Thymus (tissue), 11 donors: ENCODE measurements around the gene C1QTNF12. TPM values are rescaled to one million over a fixed set of nuclear protein-coding genes. Genes with fewer than 3 reads are reported as not detected.
"Not testable (repeated sequence)": the region's sequence is repeated elsewhere in the genome, so short reads cannot be mapped to it uniquely, and the experiment has no call there.

Experiments used
- DNase-seq, 9 donors: peaks; one replicate each; pipeline ENCODE4 v3.0.0-alpha.2; 2013; ENCODE audit warnings: low spot score in 9 of 9, low read depth in 6 of 9, missing footprints in 1 of 9
- H3K27ac ChIP-seq, 2 donors: one replicate each; pipeline ENCODE4 v1.5.1; 2013; ENCODE audit warnings: control low read depth in 1 of 2, low read depth in 1 of 2, low read length in 1 of 2, mild to moderate bottlenecking in 1 of 2, moderate library complexity in 1 of 2
- H3K27me3 ChIP-seq, 2 donors: one replicate each; pipeline ENCODE4 v1.5.1; 2013; ENCODE audit warnings: low read length in 1 of 2; ENCODE audit not compliant: control insufficient read depth in 2 of 2, insufficient read depth in 1 of 2
- H3K36me3 ChIP-seq, 2 donors: one replicate each; pipeline ENCODE4 v1.5.1; 2013; ENCODE audit warnings: low read length in 1 of 2, mild to moderate bottlenecking in 1 of 2, moderate library complexity in 1 of 2; ENCODE audit not compliant: control insufficient read depth in 2 of 2, insufficient read depth in 2 of 2
- H3K4me1 ChIP-seq, 2 donors: one replicate each; pipeline ENCODE4 v1.5.1; 2013; ENCODE audit warnings: low read length in 2 of 2; ENCODE audit not compliant: control insufficient read depth in 2 of 2, insufficient read depth in 2 of 2
- H3K4me3 ChIP-seq, 2 donors: one replicate each; pipeline ENCODE4 v1.5.1; 2013; ENCODE audit warnings: low read length in 2 of 2, control low read depth in 1 of 2, mild to moderate bottlenecking in 1 of 2
- H3K9me3 ChIP-seq, 2 donors: one replicate each; pipeline ENCODE4 v1.5.1; 2013; ENCODE audit warnings: low read length in 1 of 2, mild to moderate bottlenecking in 1 of 2; ENCODE audit not compliant: control insufficient read depth in 2 of 2, insufficient read depth in 1 of 2
- WGBS: extraction: QIAGEN DNeasy Blood & Tissue Kit; methylation state at CpG from one replicate; pipeline ENCODE4 v1.1.7; 2013; 5-methylcytosine and 5-hydroxymethylcytosine counted together
- polyA plus RNA-seq: library from polyadenylated mRNA; stranded (reverse); fragments of 200-250 nt; gene quantifications from one replicate; pipeline ENCODE4 v1.2.3, GENCODE V29; 2013
- total RNA-seq: library from RNA; stranded (reverse); fragments of 120-200 nt; gene quantifications from one replicate; pipeline ENCODE4 v1.2.4, GENCODE V29; 2013
- donor health status: healthy.

Gene C1QTNF12
- total and polyA plus RNA-seq, 2 donors: 2.1 to 3.4 TPM

DNA sequence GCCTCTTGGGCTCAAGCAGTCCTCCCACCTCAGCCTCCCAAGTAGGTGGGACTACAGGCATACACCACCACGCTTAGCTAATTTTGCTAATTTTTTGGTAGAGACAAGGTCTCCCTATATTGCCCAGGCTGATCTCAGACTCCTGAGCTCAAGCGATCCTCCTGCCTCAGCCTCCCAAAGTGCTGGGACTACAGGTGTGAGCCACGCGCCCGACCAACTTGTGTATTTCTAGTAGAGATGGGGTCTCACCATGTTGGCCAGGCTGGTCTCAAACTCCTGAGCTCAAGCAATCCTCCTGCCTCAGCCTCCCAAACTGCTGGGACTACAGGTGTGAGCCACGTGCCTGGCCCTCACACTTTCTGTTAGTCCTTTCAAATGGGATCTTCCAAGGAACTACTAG, 50.8 kb downstream of the C1QTNF12 start:
- not testable (repeated sequence) for DNase-seq, H3K4me3 ChIP-seq, H3K4me1 ChIP-seq, H3K9me3 ChIP-seq, H3K27ac ChIP-seq, H3K36me3 ChIP-seq
- peaks cover 12 to 17% of the 10 kb centered on the region in 2 donors for H3K27me3 ChIP-seq
- WGBS: 99% methylated on average over 6 of the region's 6 CpGs

DNA sequence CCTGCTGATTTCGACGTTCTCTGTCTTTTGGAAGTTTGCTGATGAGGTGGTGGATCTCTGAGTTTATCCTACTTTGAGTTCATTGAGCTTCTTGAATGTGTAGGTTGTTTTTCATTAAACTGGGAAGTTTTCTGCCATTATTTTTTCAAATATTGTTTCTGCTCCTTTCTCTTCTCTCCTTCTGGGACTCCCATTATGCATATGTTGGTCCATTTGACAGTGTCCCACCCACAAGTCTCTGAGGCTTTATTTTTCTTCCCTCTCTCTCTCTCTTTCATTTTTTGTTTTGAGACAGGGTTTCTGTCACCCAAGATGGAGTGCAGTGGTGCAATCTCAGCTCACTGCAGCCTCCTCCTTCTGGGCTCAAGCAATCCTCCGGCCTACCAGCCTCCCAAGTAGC, 51.8 kb downstream of the C1QTNF12 start:
- H3K9me3 ChIP-seq: peaks cover 0 to 8% of the 10 kb centered on the region in 2 donors
- WGBS: 80% methylated on average over 3 of the region's 3 CpGs
- H3K4me3 ChIP-seq: no peak overlapping the region
- H3K4me1 ChIP-seq: no peaks in the 10 kb centered on the region
- no peak for DNase-seq
- no peaks in the 10 kb centered on the region for H3K36me3 ChIP-seq
- H3K27me3 ChIP-seq: peaks cover 2 to 7% of the 10 kb centered on the region in 2 donors
- no peak overlapping the region for H3K27ac ChIP-seq

Other genes with a start within 250 kb of the C1QTNF12 start
- gene HES4, start 246.6 kb downstream of the C1QTNF12 start, total RNA-seq: 61.3 TPM
- gene HES4, start 246.6 kb downstream of the C1QTNF12 start, polyA plus RNA-seq: 15.5 TPM
- 338 TPM for gene ISG15, start 233.2 kb downstream of the C1QTNF12 start, total RNA-seq
- 285 TPM for gene ISG15, start 233.2 kb downstream of the C1QTNF12 start, polyA plus RNA-seq
- 6.2 TPM for gene AGRN, start 226.6 kb downstream of the C1QTNF12 start, total RNA-seq
- gene AGRN, start 226.6 kb downstream of the C1QTNF12 start, polyA plus RNA-seq: 19.2 TPM
- 0.05 TPM for gene RNF223, start 172.4 kb downstream of the C1QTNF12 start, total RNA-seq
- gene RNF223, start 172.4 kb downstream of the C1QTNF12 start, polyA plus RNA-seq: 0.37 TPM
- 5.0 TPM for gene C1orf159, start 130.6 kb downstream of the C1QTNF12 start, total RNA-seq
- 17.8 TPM for gene C1orf159, start 130.6 kb downstream of the C1QTNF12 start, polyA plus RNA-seq
- 0.14 TPM for gene TTLL10, start 72.8 kb downstream of the C1QTNF12 start, total RNA-seq
- gene TTLL10, start 72.8 kb downstream of the C1QTNF12 start, polyA plus RNA-seq: 0.27 TPM
- gene TNFRSF18, start 40.1 kb downstream of the C1QTNF12 start, total RNA-seq: 4.2 TPM
- gene TNFRSF18, start 40.1 kb downstream of the C1QTNF12 start, polyA plus RNA-seq: 29.9 TPM
- 12.7 TPM for gene TNFRSF4, start 32.6 kb downstream of the C1QTNF12 start, total RNA-seq
- gene TNFRSF4, start 32.6 kb downstream of the C1QTNF12 start, polyA plus RNA-seq: 18.8 TPM
- 37.6 TPM for gene SDF4, start 14.7 kb downstream of the C1QTNF12 start, total RNA-seq
- 79.1 TPM for gene SDF4, start 14.7 kb downstream of the C1QTNF12 start, polyA plus RNA-seq
- 16.3 TPM for gene B3GALT6, start 14.5 kb downstream of the C1QTNF12 start, total RNA-seq
- 11.8 TPM for gene B3GALT6, start 14.5 kb downstream of the C1QTNF12 start, polyA plus RNA-seq
- gene UBE2J2, start 27.1 kb upstream of the C1QTNF12 start, total RNA-seq: 34.7 TPM
- 67.1 TPM for gene UBE2J2, start 27.1 kb upstream of the C1QTNF12 start, polyA plus RNA-seq
- gene SCNN1D, start 33.7 kb upstream of the C1QTNF12 start, total RNA-seq: 1.7 TPM
- 12.5 TPM for gene SCNN1D, start 33.7 kb upstream of the C1QTNF12 start, polyA plus RNA-seq
- gene ACAP3, start 61.2 kb upstream of the C1QTNF12 start, total RNA-seq: 15.5 TPM
- gene ACAP3, start 61.2 kb upstream of the C1QTNF12 start, polyA plus RNA-seq: 58.8 TPM
- gene PUSL1, start 61.9 kb upstream of the C1QTNF12 start, total RNA-seq: 12.5 TPM
- gene PUSL1, start 61.9 kb upstream of the C1QTNF12 start, polyA plus RNA-seq: 10.0 TPM
- gene INTS11, start 77.9 kb upstream of the C1QTNF12 start, total RNA-seq: 60.8 TPM
- 216 TPM for gene INTS11, start 77.9 kb upstream of the C1QTNF12 start, polyA plus RNA-seq
- 8.5 TPM for gene CPTP, start 78.1 kb upstream of the C1QTNF12 start, total RNA-seq
- 10.3 TPM for gene CPTP, start 78.1 kb upstream of the C1QTNF12 start, polyA plus RNA-seq
- 0.19 TPM for gene TAS1R3, start 84.6 kb upstream of the C1QTNF12 start, total RNA-seq
- 0.37 TPM for gene TAS1R3, start 84.6 kb upstream of the C1QTNF12 start, polyA plus RNA-seq
- gene DVL1, start 102.7 kb upstream of the C1QTNF12 start, total RNA-seq: 19.6 TPM
- 40.9 TPM for gene DVL1, start 102.7 kb upstream of the C1QTNF12 start, polyA plus RNA-seq
- gene MXRA8, start 111.8 kb upstream of the C1QTNF12 start, total RNA-seq: 2.7 TPM
- gene MXRA8, start 111.8 kb upstream of the C1QTNF12 start, polyA plus RNA-seq: 9.6 TPM
- gene AURKAIP1, start 128.5 kb upstream of the C1QTNF12 start, total RNA-seq: 96.2 TPM
- gene AURKAIP1, start 128.5 kb upstream of the C1QTNF12 start, polyA plus RNA-seq: 116 TPM
- gene CCNL2, start 152.6 kb upstream of the C1QTNF12 start, total RNA-seq: 73.8 TPM
- gene CCNL2, start 152.6 kb upstream of the C1QTNF12 start, polyA plus RNA-seq: 340 TPM
- 119 TPM for gene MRPL20, start 160.6 kb upstream of the C1QTNF12 start, total RNA-seq
- gene MRPL20, start 160.6 kb upstream of the C1QTNF12 start, polyA plus RNA-seq: 140 TPM
- gene ANKRD65, start 174.6 kb upstream of the C1QTNF12 start, total RNA-seq: 7.9 TPM
- gene ANKRD65, start 174.6 kb upstream of the C1QTNF12 start, polyA plus RNA-seq: 16.0 TPM
- gene VWA1, start 189.0 kb upstream of the C1QTNF12 start, total RNA-seq: 5.1 TPM
- gene VWA1, start 189.0 kb upstream of the C1QTNF12 start, polyA plus RNA-seq: 16.8 TPM
- 0.24 TPM for gene ATAD3C, start 203.0 kb upstream of the C1QTNF12 start, total RNA-seq
- 2.8 TPM for gene ATAD3C, start 203.0 kb upstream of the C1QTNF12 start, polyA plus RNA-seq
- gene ATAD3B, start 225.0 kb upstream of the C1QTNF12 start, total RNA-seq: 14.9 TPM
- 58.9 TPM for gene ATAD3B, start 225.0 kb upstream of the C1QTNF12 start, polyA plus RNA-seq